Measurements from ENCODE around the gene TRAF3IP1.

TRAF3IP1 gene

DNA sequence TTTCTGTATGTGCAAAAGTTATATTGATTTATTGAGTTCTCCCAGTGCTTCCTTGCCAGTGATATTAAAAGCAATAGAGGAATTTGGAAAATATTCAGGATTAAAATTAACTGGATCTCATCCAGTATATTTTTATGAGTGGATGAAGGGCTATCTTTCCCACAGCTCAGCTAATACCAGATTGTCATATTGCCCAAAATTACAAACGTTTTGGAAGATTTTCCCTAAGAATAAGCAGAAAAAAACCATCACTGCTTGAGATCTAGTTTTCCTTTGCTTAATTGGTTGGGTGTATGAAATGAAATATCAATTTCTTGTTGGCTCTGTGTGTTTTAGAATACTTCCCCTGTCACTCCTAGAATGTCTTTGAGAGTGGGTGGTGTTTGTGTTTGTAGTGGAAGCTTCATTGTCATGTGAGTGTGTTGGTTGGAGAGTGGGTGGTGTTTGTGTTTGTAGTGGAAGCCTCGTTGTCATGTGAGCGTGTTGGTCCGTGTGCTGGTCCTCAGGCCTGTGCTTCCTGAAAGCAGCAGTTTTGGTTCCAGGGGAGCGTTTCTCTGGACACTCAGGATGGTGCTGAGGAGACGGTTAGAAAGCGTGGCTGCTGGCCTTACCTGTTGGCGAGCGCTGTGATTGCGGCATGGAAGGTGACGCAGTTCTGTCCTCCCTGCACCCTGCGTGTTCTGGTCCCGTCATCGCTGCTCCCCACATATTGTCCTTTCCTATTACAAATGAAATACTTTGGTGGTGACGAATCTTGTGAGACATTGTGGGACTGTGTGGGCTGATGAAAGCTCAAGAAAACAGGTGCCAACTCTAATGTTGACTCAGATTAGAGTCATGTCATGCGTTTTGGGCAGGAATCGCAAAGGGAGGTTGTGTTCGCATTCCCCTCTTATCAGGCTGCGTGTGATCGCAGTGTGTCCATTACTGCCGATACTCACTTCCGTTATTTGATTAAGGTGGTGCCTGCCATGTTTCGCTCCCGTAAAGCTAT is 118.8 kb downstream of the TRAF3IP1 start:
- no peak for TF ChIP-seq TCF4 (CRISPR knock-in tag; IDR thresholded peaks at IDR 0.05; ENCODE audit: borderline replicate concordance)
- TF ChIP-seq TOX (CRISPR knock-in tag; IDR thresholded peaks at IDR 0.05; ENCODE audit: borderline replicate concordance) = peak; percentile 65; the same call in 1 of the 2 replicates
- ATAC-seq = peak; percentile 75

- ATAC-seq = peak; percentile 51
- TF ChIP-seq PATZ1 (CRISPR knock-in tag; IDR thresholded peaks at IDR 0.05; ENCODE audit: borderline replicate concordance) (no peak), TCF4 (CRISPR knock-in tag; IDR thresholded peaks at IDR 0.05; ENCODE audit: borderline replicate concordance) (no peak), ZNF565 (CRISPR knock-in tag; conservative IDR thresholded peaks at IDR 0.05; ENCODE audit: low read depth) (no peak), SNAI2 (CRISPR knock-in tag; IDR thresholded peaks at IDR 0.05) (no peak), ZFP30 (CRISPR knock-in tag; IDR thresholded peaks at IDR 0.05) (no peak)
Measured at GRCh38 chr2:238439917-238440316, 119.6 kb downstream of the TRAF3IP1 start.

DNA sequence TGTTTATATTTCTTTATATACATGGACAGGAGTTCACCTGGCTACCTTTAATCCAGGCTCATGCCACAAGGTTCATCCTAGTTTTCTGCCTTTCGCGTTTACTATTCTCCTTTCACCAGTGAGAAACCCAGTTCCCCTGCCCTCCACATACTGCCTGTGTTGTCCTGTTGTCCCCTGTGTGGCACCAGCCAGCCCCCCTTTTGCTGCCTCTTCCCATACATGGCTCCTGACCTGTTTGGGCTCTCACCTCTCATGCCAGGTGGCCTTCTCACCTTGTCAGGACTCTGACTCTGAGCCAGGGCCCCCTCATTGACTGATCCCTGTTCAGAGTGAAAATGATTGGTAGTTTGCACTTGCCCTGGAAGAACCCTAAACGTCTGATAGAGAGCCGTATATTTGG is 120.0 kb downstream of the TRAF3IP1 start:
- ATAC-seq = no peak
- no peak for TF ChIP-seq OSR1 (CRISPR knock-in tag; IDR thresholded peaks at IDR 0.05)
- no peak for TF ChIP-seq BACH2 (CRISPR knock-in tag; IDR thresholded peaks at IDR 0.05; ENCODE audit: borderline replicate concordance)
- no peak for TF ChIP-seq ZNF8 (CRISPR knock-in tag; IDR thresholded peaks at IDR 0.05)
- TF ChIP-seq, protein P1, sequence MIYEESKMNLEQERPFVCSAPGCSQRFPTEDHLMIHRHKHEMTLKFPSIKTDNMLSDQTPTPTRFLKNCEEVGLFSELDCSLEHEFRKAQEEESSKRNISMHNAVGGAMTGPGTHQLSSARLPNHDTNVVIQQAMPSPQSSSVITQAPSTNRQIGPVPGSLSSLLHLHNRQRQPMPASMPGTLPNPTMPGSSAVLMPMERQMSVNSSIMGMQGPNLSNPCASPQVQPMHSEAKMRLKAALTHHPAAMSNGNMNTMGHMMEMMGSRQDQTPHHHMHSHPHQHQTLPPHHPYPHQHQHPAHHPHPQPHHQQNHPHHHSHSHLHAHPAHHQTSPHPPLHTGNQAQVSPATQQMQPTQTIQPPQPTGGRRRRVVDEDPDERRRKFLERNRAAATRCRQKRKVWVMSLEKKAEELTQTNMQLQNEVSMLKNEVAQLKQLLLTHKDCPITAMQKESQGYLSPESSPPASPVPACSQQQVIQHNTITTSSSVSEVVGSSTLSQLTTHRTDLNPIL (CRISPR knock-in tag; IDR thresholded peaks at IDR 0.05; ENCODE audit: low read depth) = no peak
- no peak for TF ChIP-seq ZC3H10 (CRISPR knock-in tag; IDR thresholded peaks at IDR 0.05)
- no peak for TF ChIP-seq SNAI2 (CRISPR knock-in tag; IDR thresholded peaks at IDR 0.05)
- no peak for TF ChIP-seq ESRRG (CRISPR knock-in tag; IDR thresholded peaks at IDR 0.05)
- TF ChIP-seq PATZ1 (CRISPR knock-in tag; IDR thresholded peaks at IDR 0.05; ENCODE audit: borderline replicate concordance) = no peak
- no peak for TF ChIP-seq CSRNP3 (CRISPR knock-in tag; IDR thresholded peaks at IDR 0.05)
- TF ChIP-seq ZFP3 (CRISPR knock-in tag; IDR thresholded peaks at IDR 0.05) = no peak
- TF ChIP-seq ISL1 (CRISPR knock-in tag; IDR thresholded peaks at IDR 0.05) = no peak
- TF ChIP-seq CSDC2 (CRISPR knock-in tag; IDR thresholded peaks at IDR 0.05) = no peak
- TF ChIP-seq POU6F1 (CRISPR knock-in tag; IDR thresholded peaks at IDR 0.05; ENCODE audit: borderline replicate concordance, low read depth) = no peak
- TF ChIP-seq TCF4 (CRISPR knock-in tag; IDR thresholded peaks at IDR 0.05; ENCODE audit: borderline replicate concordance) = no peak
- no peak for TF ChIP-seq GLIS3 (CRISPR knock-in tag; IDR thresholded peaks at IDR 0.05)
- no peak for TF ChIP-seq RARB (CRISPR knock-in tag; IDR thresholded peaks at IDR 0.05)
- no peak for TF ChIP-seq PPARA (CRISPR knock-in tag; IDR thresholded peaks at IDR 0.05; ENCODE audit: borderline replicate concordance)
